ENCODE measurements around the gene LYPD3.

Gene LYPD3

GRCh38 chr19:43420954-43421353 is 44.5 kb downstream of the LYPD3 start:
- DNase-seq: peak; percentile 15
- no peak overlapping the region for H2AK5ac ChIP-seq (ENCODE audit: low read length)
- no peak overlapping the region for H3K4ac ChIP-seq (ENCODE audit: low read depth, low read length)
- no peak overlapping the region for H4K5ac ChIP-seq (ENCODE audit: low read length)
- H4K8ac ChIP-seq (ENCODE audit: low read depth, low read length): no peak overlapping the region
- no peak overlapping the region for H3K4me2 ChIP-seq (ENCODE audit: low read length)
- H3K4me1 ChIP-seq (ENCODE audit: control insufficient read depth, low read depth, low read length): no peaks in the 10 kb centered on the region
- no peak overlapping the region for H3K18ac ChIP-seq (ENCODE audit: low read length)
- no peak overlapping the region for H2BK5ac ChIP-seq (ENCODE audit: low read length)
- WGBS (ENCODE audit: extremely low coverage, insufficient coverage, low lambda C conversion rate): no CpG with 5 or more reads among the region's 6 CpGs
- no peak overlapping the region for H3K9ac ChIP-seq (ENCODE audit: low read length)
- H3K79me1 ChIP-seq (ENCODE audit: low read length): no peaks in the 10 kb centered on the region
- H3K27me3 ChIP-seq (ENCODE audit: insufficient read depth, low read length, poor library complexity): no peaks in the 10 kb centered on the region
- H3K23ac ChIP-seq (ENCODE audit: low read length): no peak overlapping the region
- no peak overlapping the region for H2BK15ac ChIP-seq (replicated peaks; ENCODE audit: low read depth)
- no peaks in the 10 kb centered on the region for H3K36me3 ChIP-seq (ENCODE audit: control insufficient read depth, insufficient read depth, low read length)
- no peak overlapping the region for H3K4me3 ChIP-seq (ENCODE audit: low read length)
- no peak overlapping the region for H2BK120ac ChIP-seq (ENCODE audit: low read depth, low read length)
- no peak overlapping the region for H3K56ac ChIP-seq (ENCODE audit: low read length)
- H3K27ac ChIP-seq (ENCODE audit: low read depth, low read length): no peak overlapping the region
- H3K79me2 ChIP-seq (ENCODE audit: control insufficient read depth, insufficient read depth, low read length): no peaks in the 10 kb centered on the region

- no peak overlapping the region for H3K4me2 ChIP-seq (ENCODE audit: low read length)
- no peak overlapping the region for H2AK5ac ChIP-seq (ENCODE audit: low read length)
- no peaks in the 10 kb centered on the region for H3K4me1 ChIP-seq (ENCODE audit: control insufficient read depth, low read depth, low read length)
- no peak overlapping the region for H2BK120ac ChIP-seq (ENCODE audit: low read depth, low read length)
- H3K27me3 ChIP-seq (ENCODE audit: insufficient read depth, low read length, poor library complexity): no peaks in the 10 kb centered on the region
- no peak overlapping the region for H4K5ac ChIP-seq (ENCODE audit: low read length)
- H2BK15ac ChIP-seq (replicated peaks; ENCODE audit: low read depth): no peak overlapping the region
- H3K4me3 ChIP-seq (ENCODE audit: low read length): no peak overlapping the region
- no CpG with 5 or more reads among the region's 4 CpGs for WGBS (ENCODE audit: extremely low coverage, insufficient coverage, low lambda C conversion rate)
- no peak overlapping the region for H3K4ac ChIP-seq (ENCODE audit: low read depth, low read length)
- no peak overlapping the region for H4K8ac ChIP-seq (ENCODE audit: low read depth, low read length)
- DNase-seq: peak; percentile 14
- H3K36me3 ChIP-seq (ENCODE audit: control insufficient read depth, insufficient read depth, low read length): no peaks in the 10 kb centered on the region
- no peak overlapping the region for H3K18ac ChIP-seq (ENCODE audit: low read length)
- no peak overlapping the region for H3K23ac ChIP-seq (ENCODE audit: low read length)
- H3K27ac ChIP-seq (ENCODE audit: low read depth, low read length): no peak overlapping the region
- H3K9ac ChIP-seq (ENCODE audit: low read length): no peak overlapping the region
- H3K79me1 ChIP-seq (ENCODE audit: low read length): no peaks in the 10 kb centered on the region
- no peak overlapping the region for H2BK5ac ChIP-seq (ENCODE audit: low read length)
- no peak overlapping the region for H3K56ac ChIP-seq (ENCODE audit: low read length)
- H3K79me2 ChIP-seq (ENCODE audit: control insufficient read depth, insufficient read depth, low read length): no peaks in the 10 kb centered on the region
Observed at GRCh38 chr19:43416951-43417623, 48.3 kb downstream of the LYPD3 start.

GRCh38 chr19:43414554-43414953 is 50.9 kb downstream of the LYPD3 start, which contains the start of gene TEX101:
Gene TEX101, plus strand, starts transcription at chr19:43414890. Its CDS starts 1,030 bp downstream, at chr19:43415920.
- H3K79me2 ChIP-seq (ENCODE audit: control insufficient read depth, insufficient read depth, low read length): no peaks in the 10 kb centered on the region
- no peak within 1 kb of the TSS for H3K4me3 ChIP-seq (ENCODE audit: low read length)
- no peak for DNase-seq
- H3K56ac ChIP-seq (ENCODE audit: low read length): no peak within 1 kb of the TSS
- H3K4me1 ChIP-seq (ENCODE audit: control insufficient read depth, low read depth, low read length): no peaks in the 10 kb centered on the region
- no peak within 1 kb of the TSS for H3K18ac ChIP-seq (ENCODE audit: low read length)
- no peak within 1 kb of the TSS for H2BK120ac ChIP-seq (ENCODE audit: low read depth, low read length)
- no peaks in the 10 kb centered on the region for H3K79me1 ChIP-seq (ENCODE audit: low read length)
- no peak within 1 kb of the TSS for H3K27ac ChIP-seq (ENCODE audit: low read depth, low read length)
- H3K4me2 ChIP-seq (ENCODE audit: low read length): no peak within 1 kb of the TSS
- H2AK5ac ChIP-seq (ENCODE audit: low read length): no peak within 1 kb of the TSS
- H4K8ac ChIP-seq (ENCODE audit: low read depth, low read length): no peak within 1 kb of the TSS
- H3K27me3 ChIP-seq (ENCODE audit: insufficient read depth, low read length, poor library complexity): no peaks in the 10 kb centered on the region
- no peak within 1 kb of the TSS for H4K5ac ChIP-seq (ENCODE audit: low read length)
- H2BK5ac ChIP-seq (ENCODE audit: low read length): no peak within 1 kb of the TSS
- no CpG with 5 or more reads among the region's 21 CpGs for WGBS (ENCODE audit: extremely low coverage, insufficient coverage, low lambda C conversion rate)
- H3K4ac ChIP-seq (ENCODE audit: low read depth, low read length): no peak within 1 kb of the TSS
- no peak within 1 kb of the TSS for H2BK15ac ChIP-seq (replicated peaks; ENCODE audit: low read depth)
- H3K23ac ChIP-seq (ENCODE audit: low read length): no peak within 1 kb of the TSS
- no peak within 1 kb of the TSS for H3K9ac ChIP-seq (ENCODE audit: low read length)
- H3K36me3 ChIP-seq (ENCODE audit: control insufficient read depth, insufficient read depth, low read length): no peaks in the 10 kb centered on the region

- no peaks in the 10 kb centered on the region for H3K27me3 ChIP-seq (ENCODE audit: insufficient read depth, low read length, poor library complexity)
- DNase-seq: no peak
- no peak overlapping the region for H3K4ac ChIP-seq (ENCODE audit: low read depth, low read length)
- no peak overlapping the region for H2BK15ac ChIP-seq (replicated peaks; ENCODE audit: low read depth)
- no peak overlapping the region for H2BK120ac ChIP-seq (ENCODE audit: low read depth, low read length)
- H3K79me1 ChIP-seq (ENCODE audit: low read length): no peaks in the 10 kb centered on the region
- H3K56ac ChIP-seq (ENCODE audit: low read length): no peak overlapping the region
- no peak overlapping the region for H3K23ac ChIP-seq (ENCODE audit: low read length)
- WGBS (ENCODE audit: extremely low coverage, insufficient coverage, low lambda C conversion rate): no CpG with 5 or more reads among the region's 6 CpGs
- no peak overlapping the region for H4K8ac ChIP-seq (ENCODE audit: low read depth, low read length)
- H3K27ac ChIP-seq (ENCODE audit: low read depth, low read length): no peak overlapping the region
- H2AK5ac ChIP-seq (ENCODE audit: low read length): no peak overlapping the region
- no peak overlapping the region for H3K4me2 ChIP-seq (ENCODE audit: low read length)
- H2BK5ac ChIP-seq (ENCODE audit: low read length): no peak overlapping the region
- no peak overlapping the region for H4K5ac ChIP-seq (ENCODE audit: low read length)
- H3K36me3 ChIP-seq (ENCODE audit: control insufficient read depth, insufficient read depth, low read length): no peaks in the 10 kb centered on the region
- no peak overlapping the region for H3K4me3 ChIP-seq (ENCODE audit: low read length)
- H3K79me2 ChIP-seq (ENCODE audit: control insufficient read depth, insufficient read depth, low read length): no peaks in the 10 kb centered on the region
- no peaks in the 10 kb centered on the region for H3K4me1 ChIP-seq (ENCODE audit: control insufficient read depth, low read depth, low read length)
- H3K9ac ChIP-seq (ENCODE audit: low read length): no peak overlapping the region
- no peak overlapping the region for H3K18ac ChIP-seq (ENCODE audit: low read length)
Observed at GRCh38 chr19:43412441-43412840, 53.0 kb downstream of the LYPD3 start.

All from mesendoderm (in vitro differentiated cells).